HG02759 (cell line): ENCODE measurements around the gene STK24.

Experiments used
- ATAC-seq: cut with Tn5 transposase; IDR thresholded peaks from one replicate; pipeline ENCODE4 v1.9.1; 2021; ENCODE audit warnings: mild to moderate bottlenecking, moderate library complexity; ENCODE audit not compliant: unreplicated experiment

Gene STK24

GRCh38 chr13:98493042-98493712, 83.7 kb downstream of the STK24 start:
- ATAC-seq, result no peak

- ATAC-seq, result no peak
These were observed 84.4 kb downstream of the STK24 start for GRCh38 chr13:98492335-98493041.

GRCh38 chr13:98490866-98491265, 86.0 kb downstream of the STK24 start:
- ATAC-seq, result no peak

GRCh38 chr13:98490195-98490836, 86.6 kb downstream of the STK24 start:
- no peak for ATAC-seq

- ATAC-seq, result no peak
These were observed 87.3 kb downstream of the STK24 start for GRCh38 chr13:98489446-98490194.

GRCh38 chr13:98488736-98489135, 88.2 kb downstream of the STK24 start:
- ATAC-seq, result peak; percentile 57

- ATAC-seq, result no peak
These were observed 89.4 kb downstream of the STK24 start for GRCh38 chr13:98487522-98487921.

- ATAC-seq, result no peak
These were observed 89.9 kb downstream of the STK24 start for GRCh38 chr13:98487016-98487415.

GRCh38 chr13:98486412-98486811, 90.5 kb downstream of the STK24 start:
- ATAC-seq, result no peak

- ATAC-seq, result no peak
These were observed 91.3 kb downstream of the STK24 start for GRCh38 chr13:98485561-98485960.

- ATAC-seq, result peak; percentile 37
These were observed 92.4 kb downstream of the STK24 start for GRCh38 chr13:98484289-98485219.

- no peak for ATAC-seq
These were observed 93.2 kb downstream of the STK24 start for GRCh38 chr13:98483601-98484288.

- ATAC-seq, result no peak
These were observed 94.1 kb downstream of the STK24 start for GRCh38 chr13:98482476-98483444.

GRCh38 chr13:98480915-98481877, 95.7 kb downstream of the STK24 start:
- no peak for ATAC-seq

- no peak for ATAC-seq
These were observed 97.4 kb downstream of the STK24 start for GRCh38 chr13:98479496-98480003.

- peak; percentile 59 for ATAC-seq
These were observed 98.4 kb downstream of the STK24 start for GRCh38 chr13:98478189-98479129.
